HEK293T (cell line): ENCODE measurements around the gene PCDHAC1.

Experiments used
- BHLHE40 ChIP-seq: fragments of 450-650 bp; IDR thresholded peaks from 2 replicates; pipeline ENCODE4 v1.6.1; 2016; ENCODE audit warnings: mild to moderate bottlenecking, moderate library complexity, borderline replicate concordance
- ELF4 ChIP-seq: fragments of 450-650 bp; IDR thresholded peaks from 2 replicates; pipeline ENCODE4 v1.6.1; 2017; ENCODE audit warnings: antibody characterized with exemption
- FOXA1 ChIP-seq: fragments of 450-650 bp; IDR thresholded peaks from 2 replicates; pipeline ENCODE4 v1.6.1; 2016; ENCODE audit warnings: mild to moderate bottlenecking
- FOXM1 ChIP-seq: fragments of 450-650 bp; IDR thresholded peaks from 2 replicates; pipeline ENCODE4 v1.6.1; 2017; ENCODE audit warnings: mild to moderate bottlenecking, borderline replicate concordance
- HDGF ChIP-seq: fragments of 450-650 bp; IDR thresholded peaks from 2 replicates; pipeline ENCODE4 v1.6.1; 2017; ENCODE audit warnings: antibody characterized with exemption, borderline replicate concordance
- L3MBTL2 ChIP-seq: fragments of 450-650 bp; conservative IDR thresholded peaks from 2 replicates; pipeline ENCODE4 v1.6.1; 2016; ENCODE audit warnings: mild to moderate bottlenecking
- LEF1 ChIP-seq: fragments of 450-650 bp; IDR thresholded peaks from 2 replicates; pipeline ENCODE4 v1.6.1; 2017; ENCODE audit warnings: mild to moderate bottlenecking, borderline replicate concordance
- SP1 ChIP-seq: fragments of 450-650 bp; IDR thresholded peaks from 2 replicates; pipeline ENCODE4 v1.6.1; 2017
- SUZ12 ChIP-seq: fragments of 450-650 bp; IDR thresholded peaks from 2 replicates; pipeline ENCODE4 v1.6.1; 2016; ENCODE audit warnings: mild to moderate bottlenecking
- ZNF384 ChIP-seq: fragments of 450-650 bp; IDR thresholded peaks from 2 replicates; pipeline ENCODE4 v1.6.1; 2016

DNA sequence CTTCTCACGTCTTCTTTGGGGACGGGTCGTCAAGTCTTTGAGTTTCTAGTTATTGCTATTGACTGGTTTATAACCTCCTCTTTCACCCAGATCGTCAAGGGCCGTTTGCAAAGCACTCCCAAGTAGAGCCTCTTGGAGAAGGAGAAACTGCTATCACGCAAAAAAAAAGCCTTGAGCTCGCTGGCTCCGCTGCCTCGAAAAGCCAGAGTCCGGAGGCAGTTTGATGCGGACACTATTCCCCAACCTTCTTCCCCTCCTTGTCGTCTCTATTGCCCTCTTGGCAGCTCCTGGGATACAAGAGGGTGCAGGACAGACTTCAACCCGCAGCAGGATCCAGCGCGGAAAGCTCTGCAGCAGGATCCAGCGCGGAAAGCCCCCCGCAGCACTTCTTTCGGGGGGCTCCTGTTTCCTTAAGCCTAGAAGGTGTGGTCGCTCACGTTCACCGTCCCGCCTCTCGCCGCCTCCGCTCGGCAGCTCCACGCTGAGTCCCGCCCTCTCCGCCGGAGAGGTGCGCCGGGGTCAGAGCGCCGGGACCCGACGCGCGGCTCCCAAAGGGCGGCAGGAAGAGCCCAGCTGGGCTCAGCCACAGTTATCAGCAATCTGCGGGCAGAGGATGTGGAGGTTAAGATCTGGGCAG is at the start of gene PCDHAC1:
- TF ChIP-seq FOXA1 (no peak), FOXM1 (no peak), BHLHE40 (no peak), L3MBTL2 (no peak), ZNF384 (no peak), SP1 (no peak), ELF4 (no peak), SUZ12 (no peak), LEF1 (no peak), HDGF (no peak)
